Glomerular visceral epithelial cell (primary cell): ENCODE results near the gene STARD3.

Source experiments
- DNase-seq: peaks from one replicate; pipeline ENCODE4 v3.0.0-alpha.2; 2016; ENCODE audit errors: extremely low spot score

STARD3 gene

DNA sequence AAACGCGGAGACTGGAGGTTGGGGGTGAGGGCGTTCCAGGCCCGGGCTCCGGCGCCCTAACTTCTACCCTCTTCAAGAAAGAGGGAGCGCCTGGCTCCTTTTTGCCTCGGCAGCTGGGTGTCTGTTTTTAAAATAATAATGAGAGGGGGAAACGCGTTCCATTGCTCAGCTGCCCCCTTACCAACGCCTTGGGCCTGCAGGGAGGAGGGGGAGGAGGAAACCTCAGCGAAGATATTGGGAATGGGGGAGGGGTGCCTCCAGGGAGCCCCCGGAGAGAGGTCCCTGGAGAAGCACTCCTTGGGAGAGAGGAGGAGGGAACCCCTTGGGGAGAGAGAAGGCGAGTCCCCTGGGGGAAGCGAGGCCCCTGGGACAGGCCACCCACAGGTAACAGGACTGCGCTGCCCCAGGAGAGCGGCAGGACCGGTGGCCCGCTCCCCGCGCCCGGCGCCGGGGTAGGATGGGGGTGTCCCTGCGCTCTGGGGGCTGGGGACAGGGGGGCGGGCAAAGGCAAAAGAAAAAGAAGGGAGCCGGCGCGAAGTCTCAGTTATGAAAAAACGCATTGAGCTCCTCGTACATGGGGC is 31.9 kb upstream of the STARD3 start:
- no peak for DNase-seq

- DNase-seq = no peak
Measured at GRCh38 chr17:39605492-39606433, 31.2 kb upstream of the STARD3 start.

GRCh38 chr17:39606434-39607056 is 30.4 kb upstream of the STARD3 start:
- DNase-seq = no peak

GRCh38 chr17:39607057-39607850 is 29.7 kb upstream of the STARD3 start:
- DNase-seq = no peak

GRCh38 chr17:39607851-39608130 is 29.2 kb upstream of the STARD3 start, which contains the start of gene NEUROD2:
Gene NEUROD2, minus strand, starts transcription at chr17:39607920. Its CDS starts 1,321 bp downstream, at chr17:39606599.
- DNase-seq = no peak

DNA sequence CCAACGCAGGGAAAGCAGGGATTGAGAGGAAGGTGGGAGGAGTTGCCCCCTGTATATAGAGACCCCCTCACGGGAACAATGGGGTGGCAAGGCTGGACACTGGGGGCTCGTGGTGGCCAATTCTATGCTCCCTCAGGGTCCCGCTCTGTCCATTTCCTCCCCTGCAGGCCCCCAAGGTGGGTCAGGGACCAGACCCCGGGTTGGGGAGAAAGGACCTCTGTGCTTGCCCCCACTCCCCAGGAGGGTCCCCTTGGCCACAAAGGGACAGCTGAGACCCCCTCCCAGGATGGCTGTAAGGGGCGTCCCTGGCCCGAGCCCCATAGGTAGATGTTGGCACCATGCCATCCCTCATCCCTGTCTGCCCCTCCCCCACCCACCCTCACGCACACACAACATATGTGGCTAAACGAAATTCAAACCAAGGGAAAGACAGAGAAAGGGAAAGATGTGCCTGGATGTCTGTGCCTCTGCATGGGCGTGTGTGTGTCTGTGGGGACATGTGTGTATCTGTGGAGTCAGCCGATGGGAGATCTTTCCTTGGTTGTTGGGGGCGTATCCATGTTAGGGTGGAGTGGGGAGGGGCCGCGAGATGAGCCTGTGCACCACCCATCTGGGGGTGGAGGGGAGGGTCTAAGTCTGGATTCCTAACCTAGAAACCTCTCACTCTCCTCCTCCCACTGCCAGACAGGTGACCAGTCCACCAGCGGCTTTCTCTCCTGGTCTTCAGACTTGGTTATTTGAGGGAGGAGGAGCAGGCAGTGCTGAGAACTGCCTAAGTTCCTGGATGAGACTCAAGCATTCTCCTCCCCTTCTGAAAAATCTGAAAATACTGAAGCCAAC is 28.6 kb upstream of the STARD3 start:
- no peak for DNase-seq

DNA sequence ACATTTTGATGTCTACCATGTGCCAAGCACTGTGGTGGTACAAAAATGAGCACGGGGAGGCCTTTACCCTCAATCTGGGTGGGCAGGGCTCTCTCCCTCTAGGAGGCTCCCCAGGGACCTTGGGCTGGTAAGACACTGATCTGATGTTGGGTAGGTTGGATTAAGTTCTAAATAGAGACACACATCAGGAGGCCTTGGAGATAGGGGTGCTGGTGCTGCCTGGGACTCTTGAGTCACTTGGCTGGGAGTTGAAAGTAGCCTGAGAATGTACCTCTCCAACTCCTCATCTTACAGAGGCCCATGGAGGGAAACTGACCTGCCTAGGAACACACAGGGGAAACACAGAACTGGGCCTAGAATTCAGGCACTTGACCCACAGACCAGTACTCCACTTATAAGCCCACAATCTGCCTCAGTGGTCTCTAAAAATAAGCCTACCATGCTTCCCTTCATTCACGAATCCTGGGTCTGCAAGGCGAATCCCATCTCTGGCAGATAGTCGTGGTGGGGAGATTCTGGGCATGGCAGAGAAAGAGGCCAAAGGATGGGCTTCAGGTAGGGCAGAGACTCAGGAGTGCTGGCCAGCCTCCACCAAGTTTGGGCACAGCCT is 27.4 kb upstream of the STARD3 start:
- no peak for DNase-seq

DNA sequence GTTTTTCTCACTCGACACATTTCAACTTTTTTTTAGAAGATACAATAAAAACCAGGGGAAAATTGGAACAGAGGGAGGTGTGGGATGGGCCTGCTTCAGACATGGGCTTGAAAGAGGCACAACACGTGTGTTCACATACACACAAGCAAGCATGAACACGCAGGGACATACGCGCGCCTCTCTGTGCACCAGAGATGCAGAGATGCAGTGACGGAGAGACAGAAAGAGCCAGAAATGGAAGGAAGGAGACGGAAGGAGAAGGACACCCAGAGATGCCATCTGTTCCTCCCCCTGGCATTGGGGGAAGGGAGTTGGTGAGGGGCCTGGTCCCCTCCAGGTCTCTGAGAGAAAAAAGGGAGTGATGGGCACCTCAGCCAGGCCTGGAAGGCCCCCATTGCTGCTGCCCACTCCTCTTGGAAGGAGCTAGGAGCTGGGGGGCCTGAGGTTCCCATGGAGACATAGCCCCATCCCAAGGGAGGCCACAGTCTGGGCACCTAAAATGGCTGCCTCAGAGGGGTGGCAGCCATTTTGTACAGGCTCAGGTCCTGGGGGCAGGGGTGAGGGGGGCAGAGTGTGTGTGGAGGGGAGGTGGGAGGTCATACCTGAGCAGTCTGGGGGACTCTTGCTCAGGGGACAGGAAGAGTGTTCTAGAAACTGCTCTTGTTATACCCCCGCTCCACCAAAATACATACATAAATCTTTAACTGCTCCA is 25.4 kb upstream of the STARD3 start:
- no peak for DNase-seq

- no peak for DNase-seq
Measured at GRCh38 chr17:39612291-39612894, 24.6 kb upstream of the STARD3 start.

GRCh38 chr17:39612935-39613464 is 23.9 kb upstream of the STARD3 start:
- no peak for DNase-seq

DNA sequence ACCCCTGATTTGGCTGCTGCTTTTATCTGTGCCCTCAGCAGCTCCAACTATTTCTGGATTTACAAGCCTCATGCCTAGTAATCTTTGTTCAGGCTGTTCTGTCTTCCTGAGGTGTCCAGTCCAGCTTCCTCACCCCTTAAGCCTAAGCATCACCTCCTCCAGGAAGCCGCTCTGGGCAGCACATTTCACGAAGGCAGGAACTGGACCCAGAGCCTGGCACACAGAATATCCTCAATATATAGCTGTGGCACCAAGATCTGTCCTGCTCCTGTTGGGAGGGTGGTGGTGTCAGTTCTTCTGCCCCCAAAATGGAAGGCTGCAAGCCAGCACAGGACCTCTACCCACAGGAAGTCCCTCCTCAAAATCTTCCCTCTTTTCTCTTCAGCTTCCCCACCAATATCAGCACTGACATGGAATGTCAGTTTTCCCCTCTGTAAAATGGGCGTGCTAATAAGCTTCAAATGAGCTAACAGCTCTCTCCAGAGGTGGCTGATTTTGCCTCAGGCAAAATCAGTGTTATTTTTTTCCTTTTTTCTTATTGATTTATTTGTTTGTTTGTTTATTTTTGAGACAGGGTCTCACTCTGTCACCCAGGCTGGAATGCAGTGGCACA is 22.3 kb upstream of the STARD3 start:
- no peak for DNase-seq

GRCh38 chr17:39615434-39615833 is 21.5 kb upstream of the STARD3 start:
- no peak for DNase-seq

DNA sequence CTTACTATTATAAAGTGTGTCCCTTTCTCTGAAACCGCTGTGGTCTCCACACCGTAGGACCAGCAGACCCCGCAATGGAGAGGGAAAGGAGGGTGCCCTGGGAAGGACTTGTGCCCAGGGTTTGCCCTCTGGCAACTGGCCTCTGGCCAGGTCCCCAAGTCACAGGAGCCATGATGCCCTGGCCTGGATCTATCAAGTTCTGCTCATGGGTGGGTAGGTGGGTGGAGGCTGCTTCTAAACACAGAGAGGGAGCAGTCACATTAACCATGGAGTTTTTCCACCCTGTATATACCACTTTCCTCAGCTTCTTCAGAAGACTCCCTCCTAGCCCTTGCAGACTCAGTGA is 19.9 kb upstream of the STARD3 start:
- no peak for DNase-seq

GRCh38 chr17:39617446-39618245 is 19.3 kb upstream of the STARD3 start:
- DNase-seq = peak; percentile 75

DNA sequence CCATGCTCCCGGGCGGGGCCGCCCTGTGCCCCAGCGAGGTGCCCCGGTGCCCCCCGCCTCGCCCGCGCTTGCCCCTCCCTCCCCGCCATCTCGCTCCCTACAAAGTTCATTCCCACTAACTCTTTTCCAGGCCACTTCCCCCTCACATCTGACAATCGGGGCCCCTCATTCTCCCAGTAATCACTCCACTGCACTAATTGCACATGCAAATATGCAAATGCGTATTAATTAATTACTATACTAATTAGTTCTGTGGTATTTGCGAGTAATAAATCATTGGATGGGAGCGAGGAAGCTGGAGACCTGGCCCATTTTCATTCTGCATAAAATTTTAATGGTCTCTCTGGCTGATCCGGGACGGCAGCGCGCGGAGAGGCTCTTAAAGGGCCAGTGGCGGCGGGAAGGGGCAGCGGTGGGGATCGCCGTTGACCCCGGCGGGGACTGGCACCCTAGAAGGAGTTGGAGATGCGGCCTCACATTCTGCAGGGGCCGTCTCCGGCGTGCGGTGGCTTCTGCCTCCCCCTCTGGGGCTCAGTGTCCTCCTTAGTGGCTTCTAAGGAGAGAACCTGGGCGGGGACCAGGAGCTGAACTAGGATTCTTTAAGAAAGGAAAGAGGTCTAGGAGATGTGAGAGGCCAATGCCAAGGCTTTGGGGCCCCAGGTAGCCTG is 18.6 kb upstream of the STARD3 start:
- DNase-seq = no peak

DNA sequence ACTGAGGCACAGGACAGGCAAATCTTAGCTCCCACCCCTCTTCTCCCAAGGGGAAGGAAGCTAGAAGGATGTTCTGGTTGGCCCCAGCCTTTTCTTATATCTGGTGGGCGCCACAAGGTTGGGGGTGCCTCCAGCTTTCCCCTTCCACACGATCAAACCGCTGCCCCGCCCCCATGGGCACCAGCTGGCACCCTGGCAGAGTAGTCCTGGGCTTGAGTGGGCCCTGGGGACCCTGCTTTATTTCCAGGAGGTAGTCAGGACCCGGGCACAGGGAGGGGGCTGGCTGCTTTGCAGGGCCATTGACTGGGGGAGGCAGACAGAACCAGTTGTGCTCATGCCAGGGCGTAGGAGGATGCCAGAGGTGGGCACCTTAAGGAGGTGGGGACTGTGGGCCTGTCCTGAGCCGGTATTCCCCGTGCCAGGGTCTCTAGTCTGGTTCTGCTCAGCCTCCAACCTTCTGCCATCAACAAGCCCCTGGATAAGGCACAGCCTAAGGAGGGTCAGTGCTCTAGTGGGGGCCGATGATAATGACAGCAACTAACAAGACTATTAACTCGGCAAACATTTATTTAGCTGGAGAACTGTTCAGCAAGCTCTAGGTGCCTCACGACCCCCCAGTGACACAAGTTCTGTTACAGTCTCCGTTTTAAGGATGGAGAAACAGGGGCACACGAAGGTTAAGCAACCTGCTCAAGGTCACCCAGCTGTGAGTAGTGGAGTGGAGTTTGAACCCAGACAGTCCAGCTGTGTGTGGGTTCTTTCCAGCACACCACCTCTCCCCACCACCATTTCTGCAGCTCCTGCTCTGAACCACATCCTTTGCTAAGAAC is 17.8 kb upstream of the STARD3 start:
- no peak for DNase-seq

GRCh38 chr17:39619786-39620101 is 17.2 kb upstream of the STARD3 start:
- no peak for DNase-seq
